BE2C (cell line): Measurements from ENCODE around the gene LLGL2.

Experiments used
- DNase-seq: peaks from one replicate; pipeline ENCODE4 v3.0.0-alpha.2; 2020
- H3K27me3 ChIP-seq: fragments of 250-450 bp; sonication (Bioruptor Pico); 2 replicates; pipeline ENCODE4 v1.5.1; 2020; ENCODE audit warnings: mild to moderate bottlenecking
- H3K36me3 ChIP-seq: fragments of 250-450 bp; sonication (Bioruptor Pico); 2 replicates; pipeline ENCODE4 v1.5.1; 2020; ENCODE audit warnings: mild to moderate bottlenecking
- H3K4me1 ChIP-seq: fragments of 250-450 bp; sonication (Bioruptor Pico); 2 replicates; pipeline ENCODE4 v1.5.1; 2020
- H3K4me3 ChIP-seq: 2 replicates; pipeline ENCODE4 v1.5.1; 2011; ENCODE audit warnings: low read depth, low read length
- H3K9me3 ChIP-seq: fragments of 250-450 bp; sonication (Bioruptor Pico); 2 replicates; pipeline ENCODE4 v1.5.1; 2020
- TF ChIP-seq, protein P1 (sequence below): IDR thresholded peaks from 2 replicates; pipeline ENCODE4 v1.5.1; 2012; ENCODE audit warnings: mild to moderate bottlenecking, low read depth, low read length

Gene LLGL2

DNA sequence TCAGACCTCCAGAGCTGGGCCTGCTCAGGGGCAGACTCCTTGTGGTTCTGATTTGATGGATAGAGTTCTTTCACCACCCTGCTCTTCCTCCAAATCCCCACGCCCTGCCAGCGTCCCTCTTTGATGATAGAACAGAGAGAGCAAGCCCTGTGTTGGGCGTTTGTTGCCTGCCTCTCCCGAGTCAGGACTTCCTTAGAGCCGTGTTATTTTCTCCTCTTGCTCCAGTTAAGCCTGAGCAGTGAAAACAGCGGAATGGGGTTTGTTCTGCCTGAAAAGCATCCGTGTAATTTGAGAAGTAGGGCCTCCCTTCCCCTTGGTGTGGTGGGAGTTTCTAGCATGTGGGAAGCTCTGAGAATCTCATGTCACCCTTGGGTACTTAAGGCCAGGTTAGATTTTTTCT is 47.0 kb upstream of the LLGL2 start:
- TF ChIP-seq, protein P1, sequence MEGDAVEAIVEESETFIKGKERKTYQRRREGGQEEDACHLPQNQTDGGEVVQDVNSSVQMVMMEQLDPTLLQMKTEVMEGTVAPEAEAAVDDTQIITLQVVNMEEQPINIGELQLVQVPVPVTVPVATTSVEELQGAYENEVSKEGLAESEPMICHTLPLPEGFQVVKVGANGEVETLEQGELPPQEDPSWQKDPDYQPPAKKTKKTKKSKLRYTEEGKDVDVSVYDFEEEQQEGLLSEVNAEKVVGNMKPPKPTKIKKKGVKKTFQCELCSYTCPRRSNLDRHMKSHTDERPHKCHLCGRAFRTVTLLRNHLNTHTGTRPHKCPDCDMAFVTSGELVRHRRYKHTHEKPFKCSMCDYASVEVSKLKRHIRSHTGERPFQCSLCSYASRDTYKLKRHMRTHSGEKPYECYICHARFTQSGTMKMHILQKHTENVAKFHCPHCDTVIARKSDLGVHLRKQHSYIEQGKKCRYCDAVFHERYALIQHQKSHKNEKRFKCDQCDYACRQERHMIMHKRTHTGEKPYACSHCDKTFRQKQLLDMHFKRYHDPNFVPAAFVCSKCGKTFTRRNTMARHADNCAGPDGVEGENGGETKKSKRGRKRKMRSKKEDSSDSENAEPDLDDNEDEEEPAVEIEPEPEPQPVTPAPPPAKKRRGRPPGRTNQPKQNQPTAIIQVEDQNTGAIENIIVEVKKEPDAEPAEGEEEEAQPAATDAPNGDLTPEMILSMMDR = no peak
- Histone ChIP-seq H3K27me3 (no peaks in the 10 kb centered on the region), H3K9me3 (no peaks in the 10 kb centered on the region), H3K36me3 (peaks cover 7% of the 10 kb centered on the region; the same call in 1 of the 2 replicates), H3K4me3 (no peak overlapping the region), H3K4me1 (no peaks in the 10 kb centered on the region)
- no peak for DNase-seq

DNA sequence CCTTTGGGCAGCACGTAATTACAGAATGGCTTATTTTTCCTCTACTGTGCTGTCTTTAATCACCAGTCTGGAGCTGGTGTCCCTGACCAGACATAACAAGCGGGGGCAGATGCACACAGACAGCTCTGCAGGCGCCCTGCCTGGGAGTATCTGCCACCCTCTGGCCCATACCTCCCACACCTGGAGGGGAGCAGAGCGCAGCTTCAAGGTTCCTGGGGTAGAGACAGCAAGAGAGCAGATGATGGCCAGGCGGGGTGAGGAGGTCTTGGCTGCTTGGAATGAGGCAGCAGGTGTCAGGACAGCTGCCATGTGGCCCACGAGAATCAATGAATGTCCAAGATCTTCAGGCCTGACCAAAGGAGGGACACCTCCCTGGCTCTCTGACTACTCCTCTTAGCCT is 45.2 kb upstream of the LLGL2 start:
- TF ChIP-seq, protein P1 = no peak
- no peaks in the 10 kb centered on the region for H3K9me3 ChIP-seq
- peaks cover 4% of the 10 kb centered on the region; the same call in 1 of the 2 replicates for H3K36me3 ChIP-seq
- no peaks in the 10 kb centered on the region for H3K27me3 ChIP-seq
- H3K4me1 ChIP-seq = no peaks in the 10 kb centered on the region
- no peak for DNase-seq
- no peak overlapping the region for H3K4me3 ChIP-seq

DNA sequence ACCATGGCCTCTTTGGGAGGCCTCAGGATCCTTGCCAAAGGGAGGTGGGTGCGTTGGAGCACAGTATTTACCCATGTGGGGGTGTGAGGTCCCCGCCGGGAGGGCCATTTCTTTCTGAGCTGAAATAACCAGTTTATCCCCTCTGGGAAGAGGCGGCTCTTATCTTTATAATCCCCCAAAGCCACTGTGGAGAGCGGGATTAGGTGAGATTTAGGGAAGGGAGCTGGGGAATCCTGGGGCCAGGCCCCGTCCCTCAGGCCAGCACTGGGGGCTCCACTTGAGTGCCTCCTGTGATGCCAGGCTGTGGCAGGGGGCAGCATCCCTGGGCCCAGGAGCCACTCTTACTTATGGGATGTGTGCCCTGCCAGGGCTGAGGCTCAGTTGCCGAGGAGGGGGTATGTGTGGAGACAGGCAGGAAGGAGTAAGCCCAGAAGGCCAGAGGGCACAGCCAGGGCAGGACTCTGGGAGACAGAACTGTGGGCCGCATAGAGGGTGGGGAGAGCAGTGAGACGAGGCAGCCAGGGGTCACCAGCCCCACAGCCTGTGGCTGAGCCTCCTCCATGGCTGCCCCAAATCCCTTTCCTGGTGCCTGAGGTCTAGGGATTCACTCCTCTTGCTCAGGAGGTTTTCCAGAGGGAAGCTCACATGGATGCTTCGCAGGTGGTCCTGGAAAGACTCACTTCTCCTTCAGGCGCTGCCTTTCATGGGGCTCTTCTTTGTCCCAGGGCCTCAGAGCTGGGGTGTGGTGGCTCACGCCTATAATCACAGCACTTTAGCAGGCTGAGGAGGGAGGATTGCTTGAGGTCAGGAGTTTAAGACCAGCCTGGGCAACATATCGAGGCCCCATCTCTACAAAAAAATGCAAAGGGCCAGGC is 44.1 kb upstream of the LLGL2 start:
- no peaks in the 10 kb centered on the region for H3K9me3 ChIP-seq
- H3K27me3 ChIP-seq = no peaks in the 10 kb centered on the region
- peaks cover 4% of the 10 kb centered on the region; the same call in 1 of the 2 replicates for H3K36me3 ChIP-seq
- TF ChIP-seq, protein P1 = no peak
- H3K4me3 ChIP-seq = no peak overlapping the region
- no peak for DNase-seq
- H3K4me1 ChIP-seq = no peaks in the 10 kb centered on the region

DNA sequence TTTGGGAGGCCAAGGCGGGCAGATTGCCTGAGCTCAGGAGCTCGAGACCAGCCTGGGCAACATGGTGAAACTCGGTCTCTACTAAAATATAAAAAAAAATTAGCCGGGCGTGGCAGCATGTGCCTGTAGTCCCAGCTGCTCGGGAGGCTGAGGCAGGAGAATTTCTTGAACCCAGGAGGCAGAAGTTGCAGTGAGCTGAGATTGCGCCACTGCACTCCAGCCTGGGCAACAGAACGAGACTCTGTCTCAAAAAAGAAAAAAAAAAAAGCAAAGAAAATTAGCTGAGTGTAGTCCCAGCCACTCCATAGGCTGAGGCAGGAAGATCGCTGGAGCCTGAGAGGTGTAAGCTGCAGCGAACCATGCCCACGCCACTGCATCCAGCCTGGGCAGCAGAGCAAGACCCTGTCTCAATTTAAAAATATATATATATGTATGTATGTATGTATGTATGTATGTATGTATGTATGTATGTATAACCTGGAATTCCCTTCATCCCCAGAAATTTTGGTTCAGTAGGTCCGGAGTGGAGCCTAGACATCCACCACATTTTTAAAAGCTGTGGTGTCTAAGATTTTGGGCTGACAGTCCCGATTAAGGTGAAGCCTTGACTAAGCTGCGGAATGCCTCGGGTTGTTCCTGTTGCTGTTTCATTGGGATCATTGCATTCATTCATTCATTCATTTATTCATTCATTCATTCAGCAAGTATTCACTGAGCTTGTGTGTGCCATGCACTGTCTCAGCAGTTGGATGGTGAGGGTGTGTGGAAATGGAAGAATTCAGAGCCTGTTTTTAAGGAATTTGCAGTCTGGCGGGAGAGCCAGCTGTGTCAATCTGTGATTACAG is 43.2 kb upstream of the LLGL2 start:
- TF ChIP-seq, protein P1 = no peak
- no peaks in the 10 kb centered on the region for H3K4me1 ChIP-seq
- peaks cover 2% of the 10 kb centered on the region; the same call in 1 of the 2 replicates for H3K36me3 ChIP-seq

DNA sequence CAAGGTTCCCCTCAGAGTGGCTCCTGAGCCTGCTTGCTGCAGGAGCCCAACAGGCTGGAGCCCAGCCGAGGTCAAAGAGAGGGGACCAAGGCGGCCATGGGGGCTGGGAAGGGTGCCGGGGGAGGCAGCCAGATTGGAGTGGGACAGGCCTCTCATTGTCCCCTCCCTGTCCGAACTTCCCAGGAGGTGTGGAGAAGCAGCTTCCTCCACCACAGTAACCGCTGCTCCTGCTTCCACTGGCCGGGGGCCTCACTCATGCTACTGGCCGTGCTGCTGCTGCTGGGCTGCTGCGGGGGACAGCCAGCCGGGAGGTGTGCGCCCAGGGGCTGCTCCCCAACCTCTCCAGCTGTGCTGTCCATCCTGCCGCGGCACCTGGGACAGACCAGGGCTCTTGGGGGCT is 39.8 kb upstream of the LLGL2 start:
- no peak for DNase-seq
- Histone ChIP-seq H3K27me3 (no peaks in the 10 kb centered on the region), H3K4me3 (no peak overlapping the region), H3K4me1 (no peaks in the 10 kb centered on the region), H3K9me3 (no peaks in the 10 kb centered on the region), H3K36me3 (no peaks in the 10 kb centered on the region)
- TF ChIP-seq, protein P1 = no peak

More for the DNA sequence above, 43.2 kb upstream of the LLGL2 start:
- Histone ChIP-seq H3K27me3 (no peaks in the 10 kb centered on the region), H3K4me3 (no peak overlapping the region), H3K9me3 (no peaks in the 10 kb centered on the region)
- DNase-seq = no peak
